DMS53 treated with DMSO at 0.1 percent for 48 hours (cell line): ENCODE results near the gene SMLR1.
A peak's percentile ranks its signal among the peaks of the same experiment; 100 is the strongest.

Source experiments
- DNase-seq: peaks from one replicate; lab custom pipeline; 2025; ENCODE audit not compliant: unreplicated experiment; lab: John Stamatoyannopoulos, UW

SMLR1 gene

GRCh38 chr6:130824978-130825694 lies 2.1 kb upstream of the SMLR1 start:
- DNase-seq, result no peak

- no peak for DNase-seq
These were observed 1.3 kb upstream of the SMLR1 start for GRCh38 chr6:130825772-130826441.

GRCh38 chr6:130826442-130827246 lies 562 bp upstream of the SMLR1 start:
- no peak for DNase-seq

DNA sequence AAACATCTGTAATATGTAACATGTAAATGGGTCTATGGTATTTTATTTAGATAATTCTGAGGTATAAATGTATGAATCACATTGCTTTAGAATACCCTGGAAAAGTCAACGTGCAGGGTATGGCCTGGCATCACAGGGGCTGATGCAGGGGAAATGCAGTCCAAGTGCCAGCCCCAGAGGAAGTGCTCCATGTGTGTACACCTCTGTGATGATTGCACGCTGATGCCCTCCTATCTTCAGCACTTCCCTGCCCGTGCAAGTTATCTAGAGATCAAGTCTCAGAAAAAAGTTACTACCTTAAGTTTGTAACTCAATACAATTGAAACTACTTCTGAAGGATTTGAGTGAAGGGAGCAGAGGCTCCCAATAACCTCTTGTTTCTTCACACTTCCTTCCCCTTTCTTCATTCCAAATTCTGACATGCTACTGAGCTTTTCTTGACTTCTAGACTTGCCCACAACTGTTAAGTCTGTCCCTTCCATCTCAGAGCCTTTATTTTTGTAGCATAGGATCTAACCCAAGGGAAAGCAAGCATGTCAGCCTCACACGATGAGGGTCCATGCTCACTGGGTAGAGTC lies 2.2 kb downstream of the SMLR1 start:
- no peak for DNase-seq

DNA sequence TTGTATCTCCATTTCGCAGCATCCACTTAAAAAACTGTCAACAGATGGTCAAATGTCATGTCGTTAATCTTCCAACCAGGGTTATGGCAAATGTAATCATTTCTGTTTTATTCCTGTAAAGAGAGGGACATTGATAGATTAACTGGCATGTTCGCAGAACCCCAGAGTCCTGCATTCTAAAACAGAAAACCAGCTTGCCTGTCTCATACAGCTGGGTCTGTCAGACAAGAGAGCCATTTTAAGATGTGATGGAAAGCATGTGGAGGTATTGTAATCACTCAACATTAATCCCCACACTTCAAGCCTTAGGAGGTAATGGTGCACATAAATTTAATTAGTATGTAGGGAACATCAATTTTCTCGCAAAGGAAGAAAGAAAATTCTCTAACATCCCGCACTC lies 4.4 kb downstream of the SMLR1 start:
- no peak for DNase-seq

DNA sequence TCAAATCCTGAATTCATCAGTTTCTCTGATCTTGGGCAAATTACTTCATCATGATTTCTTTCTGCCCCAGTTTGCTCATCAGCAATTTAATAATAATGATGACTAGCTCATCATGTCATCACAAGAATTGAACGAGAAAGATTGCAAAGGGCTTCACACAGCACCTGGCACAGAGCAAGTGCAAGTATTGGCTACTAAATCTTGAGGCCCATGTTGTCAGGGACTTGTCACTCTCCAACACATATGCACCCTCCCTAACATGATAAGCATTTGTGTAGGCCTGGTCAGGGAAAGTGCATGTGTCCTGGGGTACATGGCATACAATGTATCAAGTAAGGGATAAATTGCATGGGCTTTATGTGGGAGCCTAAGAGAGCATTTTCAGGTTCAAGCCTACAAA lies 6.4 kb downstream of the SMLR1 start:
- DNase-seq, result no peak

DNA sequence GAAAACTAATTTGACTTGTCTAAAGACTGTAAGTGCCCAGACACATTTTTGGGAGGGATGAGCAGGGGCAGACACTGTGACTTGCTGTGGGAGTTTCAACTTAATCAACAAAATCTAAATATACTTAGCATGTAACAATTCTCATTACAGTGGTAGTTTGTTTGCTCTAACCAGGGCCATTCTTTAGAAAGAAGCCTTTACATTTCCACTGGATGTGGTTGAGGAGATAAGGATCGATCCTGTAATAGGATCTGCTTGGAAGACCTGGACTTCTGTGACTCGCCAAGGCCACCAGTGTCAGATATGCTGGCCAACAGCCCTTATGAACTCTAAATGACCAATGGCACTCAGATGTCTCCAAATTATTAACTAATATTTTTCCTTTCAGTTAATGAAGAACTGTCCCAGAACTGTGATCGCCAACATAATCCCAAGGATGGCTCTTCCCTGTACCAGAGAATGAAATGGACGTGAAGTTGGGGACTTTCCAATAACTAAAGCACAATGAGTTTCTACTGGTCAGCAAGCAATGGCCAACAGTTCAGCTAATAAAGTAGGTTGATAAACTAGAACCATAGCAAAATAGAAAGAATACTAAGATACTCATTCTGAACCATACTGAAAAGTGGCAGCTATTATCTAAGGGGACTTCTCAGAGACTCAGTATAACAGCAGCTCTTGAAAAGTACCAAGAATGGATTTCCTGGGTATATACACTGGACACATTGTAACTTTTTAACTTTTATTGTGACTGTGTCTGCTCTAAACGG lies 7.5 kb downstream of the SMLR1 start:
- DNase-seq, result no peak

DNA sequence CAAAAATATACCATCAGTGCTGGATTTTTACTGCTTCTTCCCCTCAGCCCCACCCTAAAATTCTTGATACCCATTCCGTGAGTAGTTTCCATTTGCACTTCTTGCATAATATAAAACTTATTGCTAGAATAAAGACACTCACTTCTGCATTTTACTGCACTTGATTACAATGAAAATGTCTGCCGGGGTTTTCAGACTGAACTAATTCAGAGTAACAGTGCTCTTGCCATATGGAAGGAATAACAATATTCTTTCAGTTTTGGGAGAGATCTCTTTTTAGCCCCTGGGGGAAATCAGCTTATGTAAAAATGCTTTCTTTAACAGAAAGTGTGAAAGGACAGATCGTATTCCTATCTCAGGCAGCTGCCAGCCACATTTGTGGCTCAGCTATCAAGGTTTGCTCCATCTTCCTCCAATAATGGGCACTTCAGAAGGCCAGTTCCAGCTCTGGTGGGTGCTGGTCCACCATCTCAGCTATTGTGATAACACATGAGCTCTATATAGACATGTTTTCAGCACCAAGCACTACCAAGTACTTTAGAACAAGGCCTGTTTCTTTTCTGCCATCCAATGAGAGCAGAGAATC lies 8.9 kb downstream of the SMLR1 start:
- DNase-seq, result no peak

GRCh38 chr6:130837067-130837466 lies 9.9 kb downstream of the SMLR1 start:
- no peak for DNase-seq

GRCh38 chr6:130838250-130838860 lies 11.1 kb downstream of the SMLR1 start:
- DNase-seq, result no peak

DNA sequence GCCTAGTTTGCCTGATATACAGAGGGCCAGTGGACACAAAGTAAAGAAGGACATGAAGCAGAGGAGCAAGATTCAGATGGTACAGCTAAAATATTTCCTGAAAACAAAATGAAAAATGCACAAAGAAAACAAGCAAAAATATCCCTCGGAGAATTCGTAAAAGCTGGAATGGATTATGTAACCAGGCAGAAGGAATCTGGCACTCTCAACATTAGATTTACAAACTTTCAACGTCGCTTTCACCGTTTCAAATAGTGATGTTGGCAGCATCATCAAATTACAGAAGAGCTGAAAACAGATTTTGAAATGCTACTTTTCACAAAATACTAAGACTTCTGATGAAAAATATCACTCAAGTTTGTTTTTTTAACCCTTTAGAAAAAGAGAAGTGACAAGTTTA lies 11.7 kb downstream of the SMLR1 start:
- DNase-seq, result no peak

GRCh38 chr6:130839379-130839778 lies 12.2 kb downstream of the SMLR1 start:
- DNase-seq, result no peak

GRCh38 chr6:130840050-130840449 lies 12.8 kb downstream of the SMLR1 start:
- no peak for DNase-seq

GRCh38 chr6:130841128-130841728 lies 14.0 kb downstream of the SMLR1 start:
- no peak for DNase-seq

- DNase-seq, result peak; percentile 19
These were observed 16.5 kb downstream of the SMLR1 start for GRCh38 chr6:130843575-130844320.

- DNase-seq, result no peak
These were observed 19.3 kb downstream of the SMLR1 start for GRCh38 chr6:130846501-130846900.

DNA sequence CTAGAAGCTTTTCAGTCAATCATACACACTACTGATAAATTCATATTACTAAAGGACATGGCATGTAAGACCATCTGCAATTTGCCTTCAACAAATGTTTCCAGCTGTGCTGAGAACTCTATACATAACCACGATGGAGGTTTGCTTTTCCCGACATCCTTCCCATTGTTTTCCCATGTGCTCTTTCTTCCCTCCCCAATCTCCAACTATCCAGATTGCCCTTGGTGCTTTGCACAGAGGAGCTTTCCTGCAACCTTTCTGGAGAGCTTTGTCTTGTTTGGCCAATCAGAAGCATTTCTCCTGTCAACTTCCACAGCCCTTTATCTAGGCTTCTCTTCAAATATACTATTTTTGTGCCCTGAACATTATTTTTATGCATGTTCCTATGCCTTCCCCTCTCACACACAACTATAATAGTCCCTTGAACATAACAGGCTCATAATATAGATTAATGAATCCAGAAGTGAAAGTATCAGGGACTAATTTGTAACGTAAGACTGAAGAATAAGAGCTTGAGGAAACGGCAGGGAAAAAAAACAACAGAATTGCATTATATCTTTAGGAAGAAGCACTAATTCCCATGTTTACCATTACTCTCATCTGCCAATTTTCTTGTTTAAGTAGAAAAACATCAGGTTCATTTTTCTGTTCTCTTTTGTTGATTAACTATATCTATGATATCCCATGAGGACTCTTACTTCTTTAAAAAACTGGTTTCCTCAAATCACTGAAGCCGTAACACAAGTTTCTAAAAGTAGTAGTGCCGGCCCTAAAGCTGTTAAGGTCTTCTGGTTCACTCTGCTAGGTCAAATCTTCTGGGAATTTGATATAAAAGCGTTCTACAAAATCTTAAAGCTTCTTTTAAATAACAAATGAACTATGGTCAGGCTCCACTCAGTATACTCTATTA lies 20.1 kb downstream of the SMLR1 start:
- DNase-seq, result no peak

- DNase-seq, result no peak
These were observed 21.7 kb downstream of the SMLR1 start for GRCh38 chr6:130848945-130849344.
